Hematopoietic multipotent progenitor cell treated with erythropoietin and hydrocortisone succinate and interleukin-3 and kit ligand, for 4 days (in vitro differentiated cells): ENCODE data around the gene TASP1.

ENCODE experiments used
- DNase-seq: peaks from one replicate; pipeline ENCODE4 v3.0.0-alpha.2; 2015

Gene TASP1

GRCh38 chr20:13563854-13564253 is 74.9 kb downstream of the TASP1 start:
- DNase-seq = no peak

- DNase-seq = peak; percentile 9
These were observed 84.0 kb downstream of the TASP1 start for GRCh38 chr20:13554706-13555105.

- no peak for DNase-seq
These were observed 84.7 kb downstream of the TASP1 start for GRCh38 chr20:13554076-13554475.

GRCh38 chr20:13552061-13552460 is 86.7 kb downstream of the TASP1 start:
- no peak for DNase-seq

GRCh38 chr20:13549451-13549850 is 89.3 kb downstream of the TASP1 start:
- no peak for DNase-seq

GRCh38 chr20:13546497-13547131 is 92.1 kb downstream of the TASP1 start:
- peak; percentile 85 for DNase-seq

- no peak for DNase-seq
These were observed 92.9 kb downstream of the TASP1 start for GRCh38 chr20:13545790-13546189.

- no peak for DNase-seq
These were observed 94.9 kb downstream of the TASP1 start for GRCh38 chr20:13543783-13544182.

- no peak for DNase-seq
These were observed 103.1 kb downstream of the TASP1 start for GRCh38 chr20:13535627-13536026.

- DNase-seq = no peak
These were observed 104.8 kb downstream of the TASP1 start for GRCh38 chr20:13533946-13534345.

GRCh38 chr20:13530146-13530545 is 108.6 kb downstream of the TASP1 start:
- no peak for DNase-seq

- no peak for DNase-seq
These were observed 112.2 kb downstream of the TASP1 start for GRCh38 chr20:13526551-13526950.

GRCh38 chr20:13525225-13525940 is 113.3 kb downstream of the TASP1 start:
- no peak for DNase-seq

- no peak for DNase-seq
These were observed 114.4 kb downstream of the TASP1 start for GRCh38 chr20:13524339-13524738.

GRCh38 chr20:13517831-13518230 is 120.9 kb downstream of the TASP1 start:
- no peak for DNase-seq

- DNase-seq = no peak
These were observed 122.8 kb downstream of the TASP1 start for GRCh38 chr20:13515796-13516558.

GRCh38 chr20:13515291-13515690 is 123.4 kb downstream of the TASP1 start:
- no peak for DNase-seq

- no peak for DNase-seq
These were observed 127.8 kb downstream of the TASP1 start for GRCh38 chr20:13510837-13511488.

- no peak for DNase-seq
These were observed 131.1 kb downstream of the TASP1 start for GRCh38 chr20:13507646-13508045.

- no peak for DNase-seq
These were observed 137.2 kb downstream of the TASP1 start for GRCh38 chr20:13501500-13501899.

- peak; percentile 9 for DNase-seq
These were observed 144.7 kb downstream of the TASP1 start for GRCh38 chr20:13494019-13494418.

- no peak for DNase-seq
These were observed 145.6 kb downstream of the TASP1 start for GRCh38 chr20:13493143-13493542.

GRCh38 chr20:13492001-13492481 is 146.7 kb downstream of the TASP1 start:
- peak; percentile 29 for DNase-seq
